ENCODE results near the gene EXPH5. TPM values are rescaled to one million over a fixed set of nuclear protein-coding genes. Genes with fewer than 3 reads are reported as not detected.

The EXPH5 gene
- total RNA-seq, 1 experiment from 2014 or later: 36.3 TPM

- H3K4me2 ChIP-seq: no peak overlapping the region
- H3K79me2 ChIP-seq (ENCODE audit: low read depth): no peaks in the 10 kb centered on the region
- H3K27ac ChIP-seq: no peak overlapping the region
- no peaks in the 10 kb centered on the region for H3K9me2 ChIP-seq (ENCODE audit: insufficient read depth)
- ChIA-PET POLR2A (ENCODE audit: unreplicated experiment) (no interaction called here), CTCF (no interaction called here)
- no peaks in the 10 kb centered on the region for H3K9me3 ChIP-seq (ENCODE audit: insufficient read depth, low read depth)
- H3K27me3 ChIP-seq (ENCODE audit: insufficient read depth, low read depth): no peaks in the 10 kb centered on the region
- TF ChIP-seq CTCF (conservative IDR thresholded peaks at IDR 0.05) (no peak), EZH2 (IDR thresholded peaks at IDR 0.05; ENCODE audit: low read depth) (no peak)
- H3K36me3 ChIP-seq (ENCODE audit: low read depth): no peaks in the 10 kb centered on the region
- DNase-seq: no peak
- no peak overlapping the region for H2AFZ ChIP-seq
- intact Hi-C loops (cut with micrococcal nuclease; ENCODE audit: unreplicated experiment): no loop called here
- H3K4me3 ChIP-seq: no peak overlapping the region
- H3F3A ChIP-seq (ENCODE audit: insufficient read depth, low read depth): no peaks in the 10 kb centered on the region
- no peaks in the 10 kb centered on the region for H3K4me1 ChIP-seq (replicated peaks; ENCODE audit: insufficient read depth)
- H4K20me1 ChIP-seq (ENCODE audit: insufficient read depth): no peaks in the 10 kb centered on the region
- no TSS peak for BruUV-seq (replicated peaks)
Observed at GRCh38 chr11:108561535-108561991, 32.0 kb downstream of the EXPH5 start.

- Histone ChIP-seq H3F3A (ENCODE audit: insufficient read depth, low read depth) (no peaks in the 10 kb centered on the region), H3K9me2 (ENCODE audit: insufficient read depth) (no peaks in the 10 kb centered on the region), H2AFZ (no peak overlapping the region), H3K27ac (no peak overlapping the region), H3K9me3 (ENCODE audit: insufficient read depth, low read depth) (no peaks in the 10 kb centered on the region), H3K79me2 (ENCODE audit: low read depth) (no peaks in the 10 kb centered on the region), H3K27me3 (ENCODE audit: insufficient read depth, low read depth) (no peaks in the 10 kb centered on the region), H3K4me2 (no peak overlapping the region), H3K4me1 (replicated peaks; ENCODE audit: insufficient read depth) (no peaks in the 10 kb centered on the region), H3K4me3 (no peak overlapping the region), H4K20me1 (ENCODE audit: insufficient read depth) (no peaks in the 10 kb centered on the region), H3K36me3 (ENCODE audit: low read depth) (no peaks in the 10 kb centered on the region)
- no TSS peak for BruUV-seq (replicated peaks)
- ChIA-PET CTCF (no interaction called here), POLR2A (ENCODE audit: unreplicated experiment) (no interaction called here)
- intact Hi-C loops (cut with micrococcal nuclease; ENCODE audit: unreplicated experiment): no loop called here
- DNase-seq: no peak
- TF ChIP-seq CTCF (conservative IDR thresholded peaks at IDR 0.05): no peak
- TF ChIP-seq EZH2 (IDR thresholded peaks at IDR 0.05; ENCODE audit: low read depth): no peak
Observed at GRCh38 chr11:108559904-108560303, 33.7 kb downstream of the EXPH5 start.

DNA sequence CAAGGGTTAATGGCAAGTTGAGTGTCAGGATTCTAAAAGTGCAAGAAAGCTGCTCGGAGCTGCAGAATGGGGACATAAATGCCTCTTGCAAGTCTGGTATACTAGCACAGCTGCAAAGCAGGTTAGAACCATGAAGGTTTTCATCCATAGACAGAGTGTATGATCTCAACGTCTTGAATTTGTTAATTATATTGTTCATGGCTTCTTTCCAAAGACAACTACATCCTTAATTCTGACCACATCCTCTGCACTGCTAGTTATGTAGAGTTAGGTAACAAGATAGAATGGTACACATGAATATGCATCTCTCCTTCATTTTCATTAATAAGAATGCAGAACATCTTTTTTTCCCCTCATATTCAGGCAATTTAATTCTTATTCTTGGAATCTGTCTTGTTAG lies 34.2 kb downstream of the EXPH5 start:
- no peak for DNase-seq
- TF ChIP-seq CTCF (conservative IDR thresholded peaks at IDR 0.05) (no peak), EZH2 (IDR thresholded peaks at IDR 0.05; ENCODE audit: low read depth) (no peak)
- Histone ChIP-seq H3F3A (ENCODE audit: insufficient read depth, low read depth) (no peaks in the 10 kb centered on the region), H3K9me2 (ENCODE audit: insufficient read depth) (no peaks in the 10 kb centered on the region), H3K79me2 (ENCODE audit: low read depth) (no peaks in the 10 kb centered on the region), H3K27ac (no peak overlapping the region), H3K27me3 (ENCODE audit: insufficient read depth, low read depth) (no peaks in the 10 kb centered on the region), H3K4me1 (replicated peaks; ENCODE audit: insufficient read depth) (no peaks in the 10 kb centered on the region), H2AFZ (no peak overlapping the region), H3K9me3 (ENCODE audit: insufficient read depth, low read depth) (no peaks in the 10 kb centered on the region), H3K4me3 (no peak overlapping the region), H3K36me3 (ENCODE audit: low read depth) (no peaks in the 10 kb centered on the region), H4K20me1 (ENCODE audit: insufficient read depth) (no peaks in the 10 kb centered on the region), H3K4me2 (no peak overlapping the region)
- CTCF ChIA-PET: no interaction called here
- intact Hi-C loops (cut with micrococcal nuclease; ENCODE audit: unreplicated experiment): no loop called here
- no TSS peak for BruUV-seq (replicated peaks)
- POLR2A ChIA-PET (ENCODE audit: unreplicated experiment): no interaction called here
